ENCODE measurements around the gene CHD6.

CHD6 gene

GRCh38 chr20:41618807-41619311 lies 682 bp upstream of the CHD6 start:
- CTCF ChIA-PET = interaction anchor here (2.8 kb wide), 1 partner anchor 163 kb away, joined by 7 read pairs; no protein-coding TSS in a partner anchor
- POLR2A ChIA-PET = interaction anchor here (0.6 to 1.0 kb wide), 6 partner anchors 16 to 1145 kb away, joined by 3 to 4 read pairs (median 3); no protein-coding TSS in a partner anchor
- peak overlapping the region; percentile 69 for H3K4me3 ChIP-seq (ENCODE audit: low read depth, low read length)
- no peak for DNase-seq (ENCODE audit: low read depth, low spot score)
- no peak for TF ChIP-seq CTCF (IDR thresholded peaks at IDR 0.05; ENCODE audit: insufficient read depth, low read length, missing control alignments)

GRCh38 chr20:41617059-41617901 lies 897 bp downstream of the CHD6 start:
- H3K4me3 ChIP-seq (ENCODE audit: low read depth, low read length) = peak overlapping the region; percentile 69
- no peak for DNase-seq (ENCODE audit: low read depth, low spot score)
- ChIA-PET POLR2A (no interaction called here), CTCF (interaction anchor here (1.6 to 2.8 kb wide), 3 partner anchors 85 to 206 kb away, joined by 3 to 7 read pairs (median 4); no protein-coding TSS in a partner anchor)
- no peak for TF ChIP-seq CTCF (IDR thresholded peaks at IDR 0.05; ENCODE audit: insufficient read depth, low read length, missing control alignments)

- no peak overlapping the region; the same call in 1 of the 2 replicates for H3K4me3 ChIP-seq (ENCODE audit: low read depth, low read length)
- POLR2A ChIA-PET = no interaction called here
- CTCF ChIA-PET = no interaction called here
- DNase-seq (ENCODE audit: low read depth, low spot score) = no peak
- TF ChIP-seq CTCF (IDR thresholded peaks at IDR 0.05; ENCODE audit: insufficient read depth, low read length, missing control alignments) = no peak
Observed at GRCh38 chr20:41616228-41616627, 1.9 kb downstream of the CHD6 start.

- no peak for DNase-seq (ENCODE audit: low read depth, low spot score)
- ChIA-PET POLR2A (no interaction called here), CTCF (no interaction called here)
- no peak for TF ChIP-seq CTCF (IDR thresholded peaks at IDR 0.05; ENCODE audit: insufficient read depth, low read length, missing control alignments)
- no peak overlapping the region for H3K4me3 ChIP-seq (ENCODE audit: low read depth, low read length)
Observed at GRCh38 chr20:41615676-41616075, 2.5 kb downstream of the CHD6 start.

- TF ChIP-seq CTCF (IDR thresholded peaks at IDR 0.05; ENCODE audit: insufficient read depth, low read length, missing control alignments) = no peak
- DNase-seq (ENCODE audit: low read depth, low spot score) = no peak
- ChIA-PET POLR2A (no interaction called here), CTCF (no interaction called here)
- H3K4me3 ChIP-seq (ENCODE audit: low read depth, low read length) = no peak overlapping the region
Observed at GRCh38 chr20:41615110-41615509, 3.1 kb downstream of the CHD6 start.

- POLR2A ChIA-PET = no interaction called here
- TF ChIP-seq CTCF (IDR thresholded peaks at IDR 0.05; ENCODE audit: insufficient read depth, low read length, missing control alignments) = no peak
- no peak for DNase-seq (ENCODE audit: low read depth, low spot score)
- no peak overlapping the region for H3K4me3 ChIP-seq (ENCODE audit: low read depth, low read length)
- CTCF ChIA-PET = interaction anchor here (1.4 kb wide), 1 partner anchor 202 kb away, joined by 3 read pairs; no protein-coding TSS in a partner anchor
Observed at GRCh38 chr20:41613321-41613720, 4.9 kb downstream of the CHD6 start.
